IPS-NIHi7 (cell line): ENCODE data around the gene ZNF81.
"Not testable (repeated sequence)": the region's sequence is repeated elsewhere in the genome, so short reads cannot be mapped to it uniquely, and the experiment has no call there.

Experiments used
- DNase-seq: peaks from one replicate; pipeline ENCODE4 v3.0.0; 2012; ENCODE audit warnings: mixed read lengths; ENCODE audit errors: extremely low spot score

ZNF81 gene

DNA sequence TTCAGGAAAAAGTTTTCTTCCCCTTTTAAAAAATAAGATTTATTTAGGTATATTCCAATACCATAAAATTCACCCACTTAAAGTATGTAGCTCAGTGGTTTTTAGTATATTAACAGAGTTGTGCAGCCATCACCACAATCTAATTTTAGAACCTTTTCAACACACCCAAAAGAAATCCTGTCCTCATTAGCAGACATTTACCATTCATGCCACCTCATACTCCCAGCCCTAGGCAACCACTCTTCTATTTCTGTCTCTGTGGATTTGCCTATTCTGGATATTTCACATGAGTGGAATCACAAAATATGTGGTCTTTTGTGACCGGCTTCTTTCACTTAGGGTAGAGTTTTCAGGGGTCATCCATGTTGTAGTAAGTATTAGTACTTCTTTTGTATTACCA is 7.4 kb downstream of the ZNF81 start:
- DNase-seq: no peak

DNA sequence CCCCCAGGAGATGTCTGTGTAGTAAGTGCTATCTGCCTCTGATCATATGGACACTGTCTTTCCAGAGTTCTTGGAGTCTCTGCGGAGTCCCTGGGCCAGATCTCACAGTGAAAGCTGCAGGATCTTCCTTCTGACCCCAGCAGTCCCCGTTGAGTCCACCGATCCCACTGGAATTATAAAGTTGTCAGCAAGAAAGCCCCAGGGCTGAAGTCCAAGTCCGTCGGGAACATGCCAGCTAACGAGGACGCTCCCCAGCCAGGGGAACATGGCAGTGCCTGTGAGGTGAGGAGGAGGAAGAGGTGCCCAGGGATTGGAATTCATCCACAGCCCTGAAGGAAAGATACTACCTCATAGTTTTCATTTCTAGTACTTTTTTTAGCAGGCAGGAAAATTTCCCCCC is 9.3 kb downstream of the ZNF81 start:
- DNase-seq: no peak

DNA sequence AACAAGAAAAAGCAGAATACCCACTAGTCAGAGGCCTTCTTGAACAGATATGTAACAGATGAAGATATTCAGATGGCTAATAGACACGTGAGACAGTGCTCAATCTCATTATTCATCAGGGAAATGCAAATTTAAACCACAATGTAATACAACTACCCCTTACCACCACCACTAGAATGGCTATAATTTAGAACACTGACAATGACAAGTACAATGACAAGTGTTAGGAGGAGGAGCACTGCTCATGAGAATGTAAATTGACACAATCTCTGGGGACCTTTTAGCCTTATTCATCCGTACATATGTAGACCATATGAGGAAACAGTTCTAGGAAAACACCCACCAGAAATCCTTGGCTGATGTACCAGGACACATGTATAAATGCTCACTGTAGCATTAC is 13.1 kb downstream of the ZNF81 start:
- no peak for DNase-seq

DNA sequence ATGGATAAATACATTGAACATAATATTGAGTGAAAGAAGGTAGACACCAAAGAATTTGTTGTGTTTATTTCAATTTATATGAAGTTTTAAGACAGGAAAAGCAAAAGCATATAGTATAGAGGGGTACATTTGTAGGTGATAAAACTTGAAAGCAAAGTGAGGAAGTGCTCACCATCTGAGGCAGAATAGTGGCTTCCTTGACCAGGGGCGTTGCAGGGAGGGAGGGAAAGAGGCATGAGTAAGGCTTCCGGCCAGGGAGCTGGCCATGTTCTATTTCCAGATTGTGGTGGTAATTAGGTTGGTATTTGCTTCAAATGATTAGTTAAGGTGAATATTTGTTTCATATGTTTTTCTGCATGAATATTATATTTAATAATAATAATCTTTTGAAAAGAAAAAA is 13.7 kb downstream of the ZNF81 start:
- not testable (repeated sequence) for DNase-seq

DNA sequence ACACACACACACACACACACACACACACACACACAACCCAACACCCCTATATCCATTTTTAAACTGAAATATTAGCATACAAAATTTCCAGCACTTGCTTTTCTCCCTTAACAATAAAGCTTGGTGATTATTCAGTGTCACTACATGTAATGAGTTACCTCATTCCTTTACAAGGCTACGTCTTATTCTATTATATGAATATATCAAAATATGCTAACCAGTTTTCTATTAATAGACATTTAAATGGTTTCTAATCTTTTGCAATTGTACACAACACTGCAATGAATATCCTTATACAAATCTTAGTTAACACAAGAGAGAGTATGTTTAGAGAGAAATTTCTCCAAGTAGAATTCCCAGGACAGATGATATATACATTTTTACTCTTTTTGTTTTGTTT is 14.2 kb downstream of the ZNF81 start:
- no peak for DNase-seq

DNA sequence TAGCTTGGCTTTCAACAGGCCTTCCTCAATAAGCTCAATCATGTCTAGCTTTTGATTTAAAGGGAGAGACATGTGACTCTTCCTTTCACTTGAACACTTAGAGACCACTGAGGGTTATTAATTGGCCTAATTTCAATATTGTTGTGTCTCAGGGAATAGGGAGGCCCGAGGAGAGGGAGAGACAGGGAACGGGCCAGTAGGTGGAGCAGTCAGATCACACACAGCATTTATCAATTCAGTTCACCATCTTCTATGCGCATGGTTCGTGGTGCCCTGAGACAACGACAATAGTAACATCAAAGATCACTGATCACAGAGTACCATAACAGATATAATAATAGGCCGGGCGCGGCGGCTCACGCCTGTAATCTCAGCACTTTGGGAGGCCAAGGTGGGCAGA is 17.8 kb downstream of the ZNF81 start:
- DNase-seq: no peak

DNA sequence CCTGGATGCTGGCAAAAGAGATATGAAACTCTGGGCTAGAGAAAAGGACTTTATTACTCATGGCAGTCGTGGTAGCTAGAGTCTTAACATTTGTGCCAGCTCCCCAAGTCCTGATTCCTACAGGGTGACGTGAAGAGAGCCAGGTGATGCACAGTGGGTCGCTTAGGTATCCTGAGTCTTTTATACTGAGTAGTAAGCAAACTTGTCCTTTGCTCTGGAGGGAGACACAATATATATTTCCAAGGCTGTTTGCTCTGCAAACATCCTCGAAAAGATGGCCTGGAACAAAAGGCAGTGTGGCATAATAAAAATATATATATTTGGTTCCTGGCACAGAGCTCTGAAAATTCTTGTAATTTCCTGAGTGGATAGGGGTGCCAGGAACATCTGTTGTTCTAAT is 23.0 kb downstream of the ZNF81 start:
- no peak for DNase-seq

DNA sequence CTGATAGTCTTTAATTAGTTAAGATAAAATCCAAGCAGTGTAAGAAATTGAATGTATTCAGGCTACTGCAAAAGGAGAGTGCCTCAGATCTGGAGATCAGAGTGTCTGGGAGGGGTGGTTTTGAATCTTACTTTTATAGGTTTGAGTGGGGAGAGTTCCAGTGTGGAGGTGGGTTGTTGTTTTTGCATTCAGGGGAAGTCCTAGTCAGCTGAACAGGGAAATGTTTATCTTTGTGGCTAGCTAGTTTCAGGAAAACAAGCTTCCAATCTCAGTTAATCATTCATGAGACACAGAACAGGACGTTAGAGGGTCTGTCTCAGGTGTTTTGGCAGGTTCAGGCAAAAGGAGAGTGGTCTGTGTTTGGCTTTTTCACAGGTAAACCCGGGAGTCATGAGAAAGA is 26.0 kb downstream of the ZNF81 start:
- DNase-seq: no peak

DNA sequence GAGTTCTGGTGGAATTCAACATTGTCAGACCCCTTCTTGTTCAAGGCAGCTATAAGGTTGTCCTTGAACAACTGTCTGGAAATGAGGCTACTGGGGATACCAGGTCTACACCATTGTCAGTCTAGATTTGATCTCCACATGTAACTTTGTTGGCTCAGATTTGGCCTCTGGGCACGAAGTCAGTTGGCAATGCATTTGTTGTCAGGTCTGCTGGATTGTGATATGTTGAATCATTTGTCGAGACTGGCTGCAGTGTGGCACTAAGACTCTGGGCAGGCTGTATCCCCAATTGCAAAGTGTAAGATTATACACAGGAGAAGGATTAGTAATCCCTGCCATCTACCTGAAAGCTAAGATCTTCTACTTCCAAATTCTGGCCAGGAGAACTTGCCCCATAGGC is 26.5 kb downstream of the ZNF81 start:
- DNase-seq: no peak

DNA sequence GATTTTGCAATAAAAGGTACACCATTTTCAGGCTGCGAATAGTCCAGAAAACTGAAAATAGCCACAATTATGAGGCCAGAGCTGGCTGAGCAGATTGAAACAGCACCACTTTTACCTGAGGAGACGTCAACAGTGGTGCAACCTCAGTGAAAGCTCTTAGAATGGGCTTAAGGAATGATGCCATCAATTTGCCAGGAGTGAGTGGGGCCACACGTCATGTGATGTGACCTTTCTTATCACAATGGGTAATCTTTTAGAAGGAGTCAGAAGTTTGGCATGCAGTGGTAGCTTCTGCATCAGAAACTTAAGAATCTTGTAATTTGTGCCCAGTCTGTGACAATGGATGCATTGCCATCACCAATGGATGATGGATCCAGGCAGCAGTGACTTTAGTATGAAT is 27.6 kb downstream of the ZNF81 start:
- no peak for DNase-seq

DNA sequence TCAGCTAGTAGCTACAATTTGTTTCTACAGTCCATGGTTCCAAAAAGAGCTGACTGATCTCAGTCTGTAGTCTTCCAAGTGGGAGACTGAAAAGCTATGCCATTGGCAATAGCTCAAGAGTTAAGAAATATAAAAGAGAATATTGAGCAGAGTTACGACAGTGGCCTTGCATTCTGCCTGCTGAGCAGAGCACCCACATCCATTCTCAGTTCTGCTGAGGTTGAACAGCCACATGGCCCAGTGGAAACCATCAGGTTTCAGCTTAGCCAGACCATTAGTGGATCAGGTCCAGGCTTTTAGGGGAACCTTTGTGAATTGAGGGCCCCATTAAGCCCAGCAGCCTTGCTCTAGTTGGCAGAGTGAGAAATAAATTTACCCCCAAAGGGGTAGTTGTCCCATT is 28.1 kb downstream of the ZNF81 start:
- DNase-seq: no peak

DNA sequence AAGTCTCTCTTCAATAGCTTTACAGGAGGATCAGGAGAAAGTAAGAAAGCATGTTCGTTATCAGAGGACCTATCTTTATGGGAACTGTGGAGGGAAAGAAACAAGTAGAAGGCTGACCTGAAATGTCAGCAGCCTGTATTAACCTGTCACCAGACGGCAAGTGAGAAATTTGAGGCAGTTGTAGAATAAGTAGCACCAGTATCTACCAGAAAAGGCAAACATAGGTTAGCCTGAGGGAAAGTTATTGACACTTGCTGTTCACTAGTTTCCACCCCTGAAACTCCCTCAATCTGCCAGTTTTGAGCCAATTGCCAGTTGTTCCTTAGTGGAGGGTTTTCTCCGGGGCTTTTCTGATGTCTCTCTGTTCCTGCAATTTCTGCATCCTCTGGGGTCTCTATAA is 36.4 kb downstream of the ZNF81 start:
- DNase-seq: no peak

DNA sequence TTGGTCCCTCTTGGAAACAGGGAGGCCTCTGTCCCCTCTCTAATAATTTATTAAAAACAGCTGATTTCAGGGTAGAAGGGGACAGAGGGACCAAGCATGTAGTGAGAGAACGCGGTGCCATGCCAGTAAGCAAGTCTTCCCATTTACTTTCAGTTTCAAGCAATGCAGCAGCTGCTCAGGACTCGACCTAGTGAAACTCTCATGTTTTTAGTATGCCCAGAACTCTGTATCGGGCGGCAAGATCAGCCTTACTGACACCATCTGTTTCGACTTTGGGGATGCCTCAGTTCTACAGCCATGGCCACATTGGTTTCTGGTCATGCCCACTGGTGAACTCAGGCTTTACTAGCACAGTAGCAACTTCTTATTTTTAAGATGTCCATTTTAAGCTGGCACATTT is 40.6 kb downstream of the ZNF81 start:
- no peak for DNase-seq

DNA sequence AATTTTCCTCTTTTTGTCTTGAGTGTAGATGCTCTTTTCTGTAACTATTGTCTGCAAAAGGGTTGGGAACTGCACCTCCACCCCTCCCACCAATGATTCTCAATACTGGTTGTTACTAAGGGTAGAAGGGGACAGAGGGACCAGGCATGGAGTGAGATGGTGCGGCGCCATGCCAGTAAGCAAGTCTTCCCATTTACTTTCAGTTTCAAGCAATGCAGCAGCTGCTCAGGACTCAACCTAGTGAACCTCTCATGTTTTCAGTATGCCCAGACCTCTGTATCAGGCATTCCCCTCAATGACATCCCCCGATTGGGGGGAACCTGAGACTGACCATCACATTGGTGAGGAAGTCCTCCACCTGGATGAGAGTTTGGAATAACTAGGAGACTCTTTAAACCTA is 41.5 kb downstream of the ZNF81 start:
- DNase-seq: no peak

DNA sequence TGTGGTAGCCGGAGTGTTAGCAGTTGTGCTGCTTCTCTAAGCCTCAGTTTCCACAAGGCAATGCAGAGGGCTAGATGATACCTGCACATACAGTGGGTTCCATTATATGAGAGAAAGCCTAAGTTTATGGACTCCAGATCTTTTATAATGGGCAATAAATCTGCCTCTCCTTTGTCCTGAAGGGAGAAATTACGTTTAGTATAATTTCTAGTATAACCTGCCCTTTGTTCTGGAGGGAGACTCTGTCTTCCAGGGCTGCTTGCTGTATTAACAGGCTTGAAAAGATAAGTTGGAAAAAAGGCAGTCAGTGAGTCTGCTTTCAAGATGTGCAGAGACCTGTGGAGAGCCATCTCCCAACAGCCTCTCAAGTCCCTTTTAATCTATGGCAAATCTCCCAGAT is 42.8 kb downstream of the ZNF81 start:
- no peak for DNase-seq

DNA sequence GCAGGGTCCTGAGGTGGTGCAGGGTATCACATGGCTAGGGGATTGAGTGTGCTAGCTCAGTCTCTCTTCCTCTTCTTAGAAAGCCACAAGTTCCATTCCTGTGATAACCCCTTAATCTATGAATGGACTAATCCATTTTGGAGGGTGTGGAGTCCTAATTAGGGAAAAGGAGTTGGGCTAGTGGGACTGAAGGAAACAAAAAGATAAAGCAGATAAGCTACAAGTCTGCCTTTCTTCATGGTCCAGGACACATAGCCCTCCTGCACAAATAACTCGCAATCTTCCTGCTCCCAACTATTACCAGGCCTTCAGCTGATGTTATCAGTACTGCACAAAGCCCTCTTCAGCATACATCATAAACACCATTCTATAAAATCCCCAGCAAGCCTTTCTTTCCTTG is 44.2 kb downstream of the ZNF81 start:
- DNase-seq: no peak

DNA sequence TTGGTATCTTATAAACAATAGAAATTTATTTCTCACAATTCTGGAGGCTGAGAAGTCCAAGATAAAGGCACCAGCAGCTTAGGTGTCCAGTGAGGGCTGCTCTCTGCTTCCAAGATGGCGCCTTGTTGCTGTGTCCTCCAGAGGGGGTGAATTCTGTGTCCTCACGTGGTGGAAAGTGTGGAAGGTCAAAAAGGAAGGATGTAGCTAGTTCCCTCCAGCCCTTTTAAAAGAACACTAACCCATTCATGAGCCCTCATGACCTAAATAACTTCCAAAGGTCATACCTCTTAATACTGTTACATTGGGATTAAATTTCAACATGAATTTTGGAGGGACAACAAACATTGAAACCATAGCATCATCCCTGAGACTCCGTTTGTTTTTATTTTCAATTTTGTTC is 48.8 kb downstream of the ZNF81 start:
- DNase-seq: no peak

DNA sequence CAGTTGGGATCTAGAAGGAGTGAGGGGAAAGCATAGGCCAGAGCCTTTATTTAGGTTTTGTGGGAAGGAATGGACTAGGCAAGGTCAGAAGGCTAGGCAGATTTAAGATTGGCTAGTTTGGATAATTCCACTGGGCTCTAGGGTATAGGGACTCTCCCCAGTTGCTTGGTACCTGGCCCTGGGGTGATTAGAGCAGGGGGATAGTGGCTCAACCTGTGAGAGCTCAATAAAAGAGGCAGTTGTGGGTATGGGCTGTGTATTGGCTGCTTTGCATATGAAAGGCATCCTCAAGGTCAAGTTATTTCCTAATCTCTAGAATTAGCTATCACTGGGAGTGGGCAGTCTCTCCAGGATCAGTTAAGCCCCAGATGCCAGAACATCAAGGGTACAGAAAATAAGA is 61.3 kb downstream of the ZNF81 start:
- no peak for DNase-seq

DNA sequence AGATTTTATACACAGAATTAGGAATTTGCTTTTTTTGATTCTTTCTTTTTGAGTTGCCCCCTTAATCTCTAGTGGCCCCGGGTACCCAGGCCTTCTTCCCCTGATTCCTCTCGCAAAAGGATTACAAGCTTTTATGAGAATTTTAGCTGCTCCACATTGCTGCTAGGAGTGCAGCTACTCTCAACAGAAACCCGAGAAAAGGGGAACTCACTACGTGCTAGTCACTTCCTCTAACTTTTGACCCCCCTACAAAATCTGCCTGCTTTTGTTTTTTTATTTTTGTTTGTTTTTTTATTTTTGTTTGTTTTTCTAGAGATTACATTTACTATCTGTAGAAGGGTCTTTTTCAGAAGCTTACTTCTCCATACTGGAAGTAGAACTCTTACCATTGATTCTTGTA is 64.1 kb downstream of the ZNF81 start:
- no peak for DNase-seq

DNA sequence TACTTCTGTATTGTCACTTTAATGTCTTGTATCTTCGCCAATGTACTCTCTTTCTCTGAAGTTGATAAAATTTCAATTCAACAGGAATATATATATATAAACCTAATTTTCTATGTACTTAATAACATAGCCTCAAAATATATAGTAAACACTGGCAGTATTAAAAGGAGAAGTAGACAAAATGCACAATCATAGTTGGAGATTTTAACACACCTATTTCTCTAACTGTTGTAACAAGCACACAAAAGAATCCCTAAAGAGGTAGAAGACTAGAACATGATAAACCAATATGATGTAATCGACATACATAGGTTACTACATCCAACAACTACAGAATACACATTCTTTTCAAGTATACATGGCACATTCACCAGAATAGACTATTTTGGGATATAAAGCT is 65.5 kb downstream of the ZNF81 start:
- DNase-seq: no peak

DNA sequence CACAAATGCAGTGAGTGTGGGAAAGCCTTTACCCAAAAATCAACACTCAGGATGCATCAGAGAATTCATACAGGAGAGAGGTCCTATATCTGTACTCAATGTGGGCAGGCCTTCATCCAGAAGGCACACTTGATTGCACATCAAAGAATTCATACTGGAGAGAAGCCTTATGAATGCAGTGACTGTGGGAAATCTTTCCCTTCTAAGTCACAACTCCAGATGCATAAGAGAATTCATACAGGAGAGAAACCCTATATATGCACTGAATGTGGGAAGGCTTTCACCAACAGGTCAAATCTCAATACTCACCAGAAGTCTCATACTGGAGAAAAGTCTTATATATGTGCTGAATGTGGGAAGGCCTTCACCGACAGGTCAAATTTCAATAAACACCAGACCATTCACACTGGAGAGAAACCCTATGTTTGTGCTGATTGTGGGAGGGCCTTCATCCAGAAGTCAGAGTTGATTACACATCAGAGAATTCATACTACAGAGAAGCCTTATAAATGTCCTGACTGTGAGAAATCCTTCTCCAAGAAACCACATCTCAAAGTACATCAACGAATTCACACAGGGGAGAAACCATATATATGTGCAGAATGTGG is 79.3 kb downstream of the ZNF81 start:
- DNase-seq: no peak

DNA sequence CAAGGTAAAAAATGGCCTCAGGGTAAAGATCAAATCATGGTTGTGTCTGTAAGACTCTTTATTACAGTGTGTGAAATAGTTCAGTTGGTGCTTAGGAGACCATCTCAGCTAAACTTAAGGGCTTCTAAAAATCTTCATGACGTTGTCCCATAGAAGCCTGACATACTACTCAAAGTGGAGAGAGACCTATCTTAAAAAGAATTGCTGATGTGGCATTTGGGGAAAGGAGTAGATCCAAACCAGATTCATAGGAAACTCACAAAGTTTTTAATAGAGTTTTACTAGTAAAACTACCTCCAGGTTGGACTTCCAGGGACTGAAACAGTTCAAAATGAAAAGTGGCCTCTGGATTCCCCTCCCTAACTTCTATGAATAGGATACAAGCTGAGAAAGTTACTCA is 81.6 kb downstream of the ZNF81 start:
- DNase-seq: no peak

DNA sequence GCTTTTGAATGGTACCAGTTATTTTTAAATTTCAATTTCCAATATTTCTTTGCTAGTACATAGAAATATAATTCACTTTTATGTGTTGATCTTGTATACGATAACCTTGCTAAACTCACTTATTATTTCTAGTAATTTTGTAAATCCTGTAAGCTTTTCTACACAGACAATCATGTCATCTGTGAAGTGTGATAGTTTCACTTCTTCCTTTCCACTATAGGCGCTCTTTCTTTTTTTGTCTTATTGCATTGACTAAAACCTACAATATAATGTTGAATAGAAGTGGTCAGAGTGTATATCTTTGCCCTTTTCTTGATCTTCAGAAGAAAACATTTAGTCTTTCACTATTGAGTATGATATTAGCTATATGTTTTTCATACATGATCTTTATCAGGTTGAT is 90.5 kb downstream of the ZNF81 start:
- DNase-seq: no peak

DNA sequence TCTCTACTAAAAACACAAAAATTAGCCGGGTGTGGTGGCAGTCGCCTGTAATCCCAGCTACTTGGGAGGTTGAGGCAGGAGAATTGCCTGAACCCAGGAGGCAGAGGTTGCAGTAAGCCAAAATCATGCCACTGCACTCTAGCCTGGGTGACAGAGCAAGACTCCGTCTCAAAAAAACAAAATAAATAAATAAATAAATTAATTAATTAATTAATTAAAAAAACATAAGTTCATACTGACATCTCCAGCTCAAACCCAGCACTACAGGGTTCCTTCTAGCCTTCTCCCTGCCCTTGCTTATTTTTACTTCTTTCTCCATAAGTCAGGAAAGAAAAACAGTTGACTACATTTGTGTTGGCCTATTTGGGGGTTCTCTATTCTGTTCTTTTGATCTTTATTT is 95.3 kb downstream of the ZNF81 start:
- DNase-seq: not testable (repeated sequence)

DNA sequence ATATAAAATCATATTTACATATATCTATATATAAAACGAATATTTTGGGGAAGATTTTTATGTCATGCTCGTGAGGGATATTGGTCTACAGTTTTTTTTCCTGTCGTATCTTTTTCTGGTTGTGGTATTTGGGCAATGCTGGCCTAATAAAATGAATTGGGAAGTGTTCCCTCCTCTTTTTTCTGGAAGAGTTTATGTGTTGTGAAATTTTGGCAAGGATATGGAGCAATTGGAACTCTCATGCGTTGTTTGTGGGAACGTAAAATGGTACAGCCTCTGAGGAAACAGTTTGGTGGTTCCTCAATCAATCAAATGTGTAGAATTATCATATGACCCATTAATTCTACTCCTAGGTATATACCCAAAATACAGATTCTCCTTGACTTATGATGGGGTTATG is 97.2 kb downstream of the ZNF81 start:
- no peak for DNase-seq
